Stomach (tissue), 9 donors: ENCODE measurements around the gene CEP72. TPM values are rescaled to one million over a fixed set of nuclear protein-coding genes. Genes with fewer than 3 reads are reported as not detected.
"Not testable (repeated sequence)": the region's sequence is repeated elsewhere in the genome, so short reads cannot be mapped to it uniquely, and the experiment has no call there.

Experiments
- DNase-seq, 2 donors: peaks; one replicate each; pipeline versions ENCODE4 v3.0.0 to v3.0.0-alpha.2; 2013 to 2019
- H3K27ac ChIP-seq, 5 donors: fragments of 200-600 bp in 4 of 5; sonication (generic) in 4 of 5; one replicate each; pipeline ENCODE4 v1.5.1; 2013 to 2019; ENCODE audit warnings: mild to moderate bottlenecking in 1 of 5, moderate library complexity in 1 of 5
- H3K27me3 ChIP-seq, 3 donors: fragments of 200-600 bp; sonication (generic); one replicate each; pipeline ENCODE4 v1.5.1; 2017 to 2019; ENCODE audit warnings: mixed run types in 1 of 3
- H3K36me3 ChIP-seq, 4 donors: fragments of 200-600 bp; sonication (generic); 1 replicate in 3 of 4; 2 replicates in 1 of 4; pipeline ENCODE4 v1.5.1; 2016 to 2019
- H3K4me1 ChIP-seq, 4 donors: fragments of 200-600 bp; sonication (generic); one replicate each; pipeline ENCODE4 v1.5.1; 2016 to 2019
- H3K4me3 ChIP-seq, 4 donors: fragments of 200-600 bp; sonication (generic) in 3 of 4; one replicate each; pipeline ENCODE4 v1.5.1; 2016 to 2019; ENCODE audit warnings: mild to moderate bottlenecking in 1 of 4
- H3K9me3 ChIP-seq, 4 donors: fragments of 200-600 bp; sonication (generic); one replicate each; pipeline ENCODE4 v1.5.1; 2016 to 2019
- CTCF ChIP-seq, 7 experiments: fragments of 450-650 bp in 4 of 7; fragments of 200-600 bp in 3 of 7; sonication (generic) in 3 of 7; IDR thresholded peaks; one replicate each; pipeline ENCODE4 v1.5.1; 2016 to 2019; ENCODE audit warnings: antibody characterized with exemption in 7 of 7, control low read depth in 2 of 7, mild to moderate bottlenecking in 1 of 7
- EP300 ChIP-seq: sonication (generic); formaldehyde crosslinking; IDR thresholded peaks from one replicate; pipeline ENCODE4 v1.6.1; 2017; ENCODE audit warnings: antibody characterized with exemption
- POLR2A ChIP-seq, 4 donors: fragments of 450-650 bp; IDR thresholded peaks; one replicate each; pipeline ENCODE4 v1.6.1; 2016; ENCODE audit warnings: antibody characterized with exemption in 4 of 4, control low read depth in 2 of 4, mild to moderate bottlenecking in 1 of 4, moderate library complexity in 1 of 4
- POLR2AphosphoS5 ChIP-seq, 3 donors: sonication (generic); formaldehyde crosslinking; IDR thresholded peaks; one replicate each; pipeline ENCODE4 v1.6.1; 2016; ENCODE audit warnings: antibody characterized with exemption in 3 of 3
- WGBS, 5 donors: extraction: QIAGEN DNeasy Blood & Tissue Kit in 3 of 5; methylation state at CpG; one replicate each; pipeline versions ENCODE4 v1.1.5 to v1.1.7; 2013 to 2018; 5-methylcytosine and 5-hydroxymethylcytosine counted together
- intact Hi-C: fragments of 100-400 bp; cut with DNase I; formaldehyde crosslinking; loops from one replicate; pipeline ENCODE4 v1.15.1; 2023; ENCODE audit warnings: low total_unique reads
- polyA plus RNA-seq, 3 donors: library from polyadenylated mRNA; stranded (reverse); fragments of 200-250 nt; gene quantifications; one replicate each; pipeline ENCODE4 v1.2.3, GENCODE V29; 2013
- total RNA-seq, 5 donors: library from RNA; depleted of rRNA; stranded (reverse); fragments of >200 nt; gene quantifications; one replicate each; pipeline versions ENCODE4 v1.1.0 to v1.2.3, GENCODE V29; 2014 to 2016
- donor health status: healthy with polysubstance abuse.
- donor health status: Bipolar disorder and iron deficiency.
- donor health status: healthy.

Gene CEP72
- total and polyA plus RNA-seq, 8 donors: 0.14 to 11.1 (median 2.1) TPM

GRCh38 chr5:626850-627249 is 14.7 kb downstream of the CEP72 start:
- peaks cover 0 to 63% (median 55%) of the 10 kb centered on the region in 4 donors for H3K36me3 ChIP-seq
- intact Hi-C loops: no loop called here
- H3K27me3 ChIP-seq: no peaks in the 10 kb centered on the region
- H3K4me3 ChIP-seq: no peak overlapping the region
- H3K9me3 ChIP-seq: no peaks in the 10 kb centered on the region
- H3K4me1 ChIP-seq: no peaks in the 10 kb centered on the region
- 80 to 82% (median 81%) methylated on average over 3 of the region's 3 CpGs for WGBS, 5 donors
- TF ChIP-seq EP300 (no peak), POLR2AphosphoS5 (IDR thresholded peaks at IDR 0.05) (no peak), CTCF (IDR thresholded peaks at IDR 0.05) (no peak), POLR2A (IDR thresholded peaks at IDR 0.05) (no peak)
- no peak overlapping the region for H3K27ac ChIP-seq
- DNase-seq: no peak

GRCh38 chr5:627840-628239 is 15.7 kb downstream of the CEP72 start:
- H3K27me3 ChIP-seq: no peaks in the 10 kb centered on the region
- intact Hi-C loops: no loop called here
- 94 to 98% (median 95%) methylated on average over 24 of the region's 24 CpGs for whole genome bisulfite sequencing, 5 donors
- H3K27ac ChIP-seq: no peak overlapping the region
- no peaks in the 10 kb centered on the region for H3K4me1 ChIP-seq
- H3K9me3 ChIP-seq: no peaks in the 10 kb centered on the region
- no peak for DNase-seq
- TF ChIP-seq CTCF (IDR thresholded peaks at IDR 0.05) (no peak), EP300 (no peak), POLR2A (IDR thresholded peaks at IDR 0.05) (no peak), POLR2AphosphoS5 (IDR thresholded peaks at IDR 0.05) (no peak)
- no peak overlapping the region for H3K4me3 ChIP-seq
- peaks cover 0 to 57% (median 47%) of the 10 kb centered on the region in 4 donors for H3K36me3 ChIP-seq

- H3K36me3 ChIP-seq: peaks cover 0 to 53% (median 43%) of the 10 kb centered on the region in 4 donors
- H3K9me3 ChIP-seq, intact Hi-C loops, H3K27me3 ChIP-seq, H3K4me1 ChIP-seq, H3K4me3 ChIP-seq, H3K27ac ChIP-seq: not testable (repeated sequence)
- WGBS, 5 donors: 47 to 72% (median 58%) methylated on average over 18 to 21 of the region's 21 CpGs
- DNase-seq: peak in 1 of 2 donors; percentile 40
These were observed 16.4 kb downstream of the CEP72 start for GRCh38 chr5:628351-629205.

GRCh38 chr5:633501-633955 is 21.4 kb downstream of the CEP72 start:
- H3K4me1 ChIP-seq: no peaks in the 10 kb centered on the region
- TF ChIP-seq POLR2A (IDR thresholded peaks at IDR 0.05) (no peak), EP300 (no peak), CTCF (IDR thresholded peaks at IDR 0.05) (no peak), POLR2AphosphoS5 (IDR thresholded peaks at IDR 0.05) (no peak)
- intact Hi-C loops: no loop called here
- 84 to 89% (median 86%) methylated on average over 12 to 20 of the region's 20 CpGs for WGBS, 5 donors
- peaks cover 7 to 57% (median 51%) of the 10 kb centered on the region in 4 donors for H3K36me3 ChIP-seq
- no peak overlapping the region for H3K4me3 ChIP-seq
- no peak overlapping the region for H3K27ac ChIP-seq
- peak in 1 of 2 donors; percentile 29 for DNase-seq
- no peaks in the 10 kb centered on the region for H3K27me3 ChIP-seq
- H3K9me3 ChIP-seq: peaks cover 0 to 8% (median 3%) of the 10 kb centered on the region in 4 donors

GRCh38 chr5:634191-634590 is 22.1 kb downstream of the CEP72 start:
- H3K36me3 ChIP-seq: peaks cover 10 to 59% (median 57%) of the 10 kb centered on the region in 4 donors
- intact Hi-C loops: no loop called here
- no peaks in the 10 kb centered on the region for H3K4me1 ChIP-seq
- H3K27ac ChIP-seq: no peak overlapping the region
- H3K9me3 ChIP-seq: peaks cover 0 to 8% (median 3%) of the 10 kb centered on the region in 4 donors
- no peak for DNase-seq
- TF ChIP-seq POLR2A (IDR thresholded peaks at IDR 0.05): no peak
- no peak for TF ChIP-seq EP300
- WGBS, 5 donors: 95 to 98% (median 98%) methylated on average over 12 of the region's 12 CpGs
- H3K27me3 ChIP-seq: no peaks in the 10 kb centered on the region
- no peak overlapping the region for H3K4me3 ChIP-seq
